GM18499 (cell line): Measurements from ENCODE around the gene GIMAP5.

ENCODE experiments used
- ATAC-seq: cut with Tn5 transposase; IDR thresholded peaks from one replicate; pipeline ENCODE4 v1.9.1; 2021; ENCODE audit warnings: moderate number of reproducible peaks; ENCODE audit not compliant: insufficient read depth, unreplicated experiment

The GIMAP5 gene

DNA sequence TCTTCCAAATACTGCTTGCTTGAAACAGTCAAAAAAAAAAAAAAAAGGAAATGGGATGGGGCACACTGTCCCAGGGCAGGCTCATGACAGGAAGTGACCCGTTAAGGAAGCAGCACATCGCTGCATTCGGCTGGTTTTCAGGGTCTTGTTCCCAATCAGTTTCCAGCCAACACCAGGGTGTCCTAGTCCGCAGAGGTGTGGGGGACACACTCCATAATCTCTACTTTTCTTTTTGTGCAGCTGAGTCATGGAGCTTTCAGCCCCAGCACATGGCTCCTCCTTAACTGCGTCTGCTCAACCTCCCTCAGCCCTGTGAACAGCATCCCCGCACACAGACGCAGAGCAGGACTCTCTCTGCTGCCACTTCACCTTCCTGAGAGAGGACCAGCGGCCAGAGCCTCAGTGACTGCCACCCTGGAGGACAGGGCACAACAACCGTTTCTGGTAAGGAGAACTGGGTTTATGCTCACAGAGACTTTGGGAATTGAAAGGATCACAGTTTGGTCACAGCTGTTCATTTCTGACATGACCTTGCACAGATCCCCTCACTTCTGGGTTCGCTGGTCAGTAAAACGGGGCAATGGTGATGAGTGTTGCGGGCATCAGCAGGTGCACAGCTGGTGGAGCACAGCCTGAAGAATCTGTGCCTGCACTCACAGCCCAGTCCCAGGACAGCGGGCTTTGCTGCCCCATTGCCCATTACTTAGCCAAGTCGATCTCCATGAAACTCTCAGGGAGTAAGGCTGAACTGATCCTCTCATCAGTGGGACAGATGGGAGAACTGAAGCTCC is at the start of gene GIMAP5:
Gene GIMAP5, plus strand, starts transcription at position 154 of the 791 bp plus-strand sequence. CDS start 3,467 bp downstream, outside the sequence.
- ATAC-seq, result no peak

DNA sequence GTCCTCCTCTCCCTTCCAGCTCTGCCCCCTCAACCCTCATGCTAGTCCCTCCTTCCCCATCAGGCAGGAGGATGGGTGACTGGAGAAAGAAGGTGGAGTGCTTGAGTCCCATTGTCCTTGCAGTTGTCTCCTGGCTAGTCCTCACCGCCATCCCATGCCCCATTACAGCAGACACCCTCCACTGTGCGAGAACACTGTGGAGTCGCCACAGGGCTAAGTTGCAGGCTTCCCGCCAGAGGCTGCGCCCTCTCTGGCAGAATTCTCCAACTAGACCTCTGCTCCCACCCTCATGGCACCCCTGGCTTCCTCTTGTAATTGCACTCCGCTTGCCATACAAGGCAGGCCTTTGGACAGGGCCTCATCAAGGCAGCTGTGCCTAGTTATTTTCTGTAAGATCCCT is 48.6 kb upstream of the GIMAP5 start:
- ATAC-seq, result no peak

DNA sequence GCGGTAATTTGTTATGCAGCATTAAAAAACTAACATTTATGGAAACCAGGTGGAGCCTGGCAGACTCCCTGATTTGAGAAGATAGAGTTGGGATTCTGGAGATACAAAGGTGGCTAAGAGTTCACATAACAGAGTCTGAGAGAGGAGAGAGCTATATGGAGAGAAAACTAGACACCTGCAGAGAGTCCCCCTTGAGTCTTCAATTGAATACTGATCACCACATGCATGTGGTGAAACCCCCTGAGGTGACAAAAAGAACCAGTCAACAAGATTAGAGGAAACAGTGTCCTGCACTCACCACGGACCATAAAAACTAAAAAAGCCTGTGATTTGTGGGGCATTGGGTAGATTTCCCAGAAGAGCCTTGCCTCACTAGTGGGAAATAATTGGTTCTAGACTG is 41.6 kb upstream of the GIMAP5 start:
- no peak for ATAC-seq

DNA sequence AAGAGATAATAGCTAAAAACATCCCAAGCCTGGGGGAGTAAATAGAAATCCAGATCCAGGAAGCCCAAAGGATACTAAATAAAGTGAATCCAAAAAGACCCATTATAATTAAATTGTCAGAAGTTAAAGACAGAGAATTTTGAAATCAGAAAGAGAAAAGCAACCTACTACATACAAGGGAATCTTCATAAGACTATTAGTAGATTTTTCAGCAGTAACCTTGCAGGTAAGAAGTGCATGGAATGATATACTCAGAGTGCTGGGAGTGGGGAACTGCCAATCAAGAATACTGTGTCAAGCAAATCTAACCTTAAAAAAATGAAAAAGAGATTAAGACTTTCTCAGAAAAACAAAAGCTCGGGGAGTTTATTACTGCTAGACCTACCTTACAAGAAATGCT is 34.0 kb upstream of the GIMAP5 start:
- ATAC-seq, result no peak

DNA sequence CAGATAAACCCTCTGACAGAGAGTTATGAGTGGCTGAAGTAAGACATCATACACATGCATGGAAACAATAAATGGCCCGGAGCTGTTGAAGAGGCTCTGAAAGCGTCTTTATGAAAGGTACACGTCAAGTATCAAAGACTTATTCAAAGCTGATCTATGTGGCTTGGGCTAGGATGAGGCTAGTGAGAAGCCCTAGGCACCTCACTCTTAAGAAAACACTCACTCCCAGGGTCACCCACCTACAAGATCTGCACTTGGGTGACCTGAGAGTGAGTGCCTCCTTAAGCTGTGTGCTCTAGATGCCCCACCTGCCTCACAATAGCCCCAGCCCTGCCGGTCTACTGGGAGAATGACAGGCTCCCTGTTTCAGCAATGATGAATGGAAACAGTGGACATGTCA is 21.9 kb upstream of the GIMAP5 start:
- ATAC-seq, result no peak

DNA sequence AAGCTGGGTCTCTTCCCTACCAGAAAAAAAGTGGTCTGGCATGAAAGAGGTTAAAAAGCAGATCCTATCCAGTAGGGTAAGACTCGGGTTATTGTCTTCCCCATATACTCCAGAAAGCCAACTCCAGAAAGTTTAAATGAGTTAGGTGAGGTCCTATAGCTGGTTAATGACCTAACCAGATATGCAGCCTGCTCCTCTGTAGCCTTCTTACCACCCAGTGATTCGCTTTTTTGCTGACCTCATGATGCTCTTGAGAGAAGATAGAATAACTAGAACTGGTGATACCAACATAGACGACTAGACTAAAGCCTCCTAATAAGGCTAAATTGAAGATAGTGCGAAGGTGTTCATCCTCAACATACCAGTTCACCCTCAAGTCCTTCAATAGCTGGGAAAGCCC is 21.5 kb upstream of the GIMAP5 start:
- ATAC-seq, result no peak

DNA sequence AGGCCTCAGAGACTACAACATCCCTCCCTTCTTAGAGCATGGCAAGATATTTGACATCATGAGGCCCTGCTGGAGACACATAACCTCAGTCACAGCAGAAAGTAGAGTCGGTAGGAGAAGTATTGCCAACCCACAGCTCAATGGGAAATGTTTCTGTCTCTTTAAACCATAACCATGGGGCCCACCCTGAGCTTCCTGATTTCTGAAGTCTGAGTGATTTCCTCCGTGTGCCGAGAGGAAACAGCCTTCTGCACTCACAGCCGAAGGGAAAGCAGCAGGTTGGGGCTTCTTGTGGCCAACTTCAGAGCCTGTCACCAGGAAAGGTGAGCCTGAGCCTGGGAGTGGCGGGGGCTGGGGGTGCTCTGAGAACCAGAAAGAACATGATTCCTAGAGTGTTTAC is 20.9 kb upstream of the GIMAP5 start, which contains the start of gene GIMAP1:
Gene GIMAP1, plus strand, starts transcription at position 246 of the 400 bp plus-strand sequence. CDS start 2,435 bp downstream, outside the sequence.
- no peak for ATAC-seq

DNA sequence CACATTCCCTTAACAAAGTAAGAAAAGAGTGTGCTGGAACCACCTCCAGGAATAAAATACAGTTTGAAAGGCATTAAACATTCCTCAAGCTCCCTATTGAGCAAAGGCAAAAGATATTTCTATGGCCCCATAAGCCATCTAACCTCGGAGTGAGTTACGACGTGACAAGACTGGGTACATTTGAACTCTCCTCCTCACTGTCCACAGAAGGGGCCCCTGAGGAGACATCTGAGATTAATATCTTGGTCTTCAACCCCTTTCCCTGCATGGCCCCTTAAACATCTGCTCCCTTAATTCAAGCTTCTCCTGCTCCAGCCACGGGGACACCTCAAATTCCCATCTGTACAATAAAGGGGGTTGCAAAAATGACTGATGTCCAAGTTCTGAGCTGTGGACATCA is 20.3 kb upstream of the GIMAP5 start:
- no peak for ATAC-seq

DNA sequence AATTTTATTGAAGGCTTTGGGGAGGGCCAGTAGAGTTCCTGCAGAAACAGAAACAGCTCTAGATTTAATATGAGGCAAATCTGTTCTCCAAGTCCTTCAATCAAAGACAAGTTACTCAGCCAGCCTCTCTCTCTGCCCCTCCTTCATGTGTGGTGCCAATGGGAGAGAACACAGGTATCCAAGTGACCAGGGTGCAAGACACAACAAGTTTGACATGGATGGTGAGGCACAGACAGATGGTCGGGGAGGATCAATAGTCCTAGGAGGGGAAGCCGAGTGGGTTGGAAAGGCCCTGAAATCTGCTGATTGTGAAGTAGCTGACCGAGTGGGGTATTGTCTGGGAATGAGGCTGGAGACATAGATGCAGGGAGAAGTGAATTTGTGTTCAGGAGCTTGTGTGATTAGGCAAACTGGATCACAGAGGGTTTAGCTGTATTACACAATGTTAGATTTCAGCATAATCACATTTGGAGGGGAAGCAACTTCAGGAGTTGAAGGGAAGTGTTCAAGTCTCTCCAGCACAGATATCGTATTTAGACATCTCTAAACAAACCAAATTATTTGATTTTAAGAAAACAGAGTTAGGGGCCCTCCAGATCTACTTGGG is 19.3 kb upstream of the GIMAP5 start:
- no peak for ATAC-seq

DNA sequence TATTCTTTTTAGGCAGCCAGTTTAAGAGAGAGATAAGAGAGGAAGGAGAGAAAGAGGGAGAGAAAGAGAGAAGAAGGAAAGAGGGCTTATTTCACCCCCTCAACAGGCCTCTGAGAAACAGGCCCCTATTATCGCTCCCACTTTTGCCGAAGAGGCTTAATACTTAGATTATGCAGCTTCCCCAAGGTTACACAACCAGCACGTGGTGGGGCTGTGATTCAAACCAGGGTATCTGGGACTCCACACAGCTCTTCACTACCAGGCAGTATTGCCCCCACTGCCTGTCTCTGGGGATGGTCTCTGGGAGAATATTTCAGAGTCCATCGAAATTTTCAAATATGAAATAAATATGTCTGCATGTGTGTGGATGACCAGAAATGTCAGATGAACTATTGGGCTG is 17.8 kb upstream of the GIMAP5 start:
- no peak for ATAC-seq

DNA sequence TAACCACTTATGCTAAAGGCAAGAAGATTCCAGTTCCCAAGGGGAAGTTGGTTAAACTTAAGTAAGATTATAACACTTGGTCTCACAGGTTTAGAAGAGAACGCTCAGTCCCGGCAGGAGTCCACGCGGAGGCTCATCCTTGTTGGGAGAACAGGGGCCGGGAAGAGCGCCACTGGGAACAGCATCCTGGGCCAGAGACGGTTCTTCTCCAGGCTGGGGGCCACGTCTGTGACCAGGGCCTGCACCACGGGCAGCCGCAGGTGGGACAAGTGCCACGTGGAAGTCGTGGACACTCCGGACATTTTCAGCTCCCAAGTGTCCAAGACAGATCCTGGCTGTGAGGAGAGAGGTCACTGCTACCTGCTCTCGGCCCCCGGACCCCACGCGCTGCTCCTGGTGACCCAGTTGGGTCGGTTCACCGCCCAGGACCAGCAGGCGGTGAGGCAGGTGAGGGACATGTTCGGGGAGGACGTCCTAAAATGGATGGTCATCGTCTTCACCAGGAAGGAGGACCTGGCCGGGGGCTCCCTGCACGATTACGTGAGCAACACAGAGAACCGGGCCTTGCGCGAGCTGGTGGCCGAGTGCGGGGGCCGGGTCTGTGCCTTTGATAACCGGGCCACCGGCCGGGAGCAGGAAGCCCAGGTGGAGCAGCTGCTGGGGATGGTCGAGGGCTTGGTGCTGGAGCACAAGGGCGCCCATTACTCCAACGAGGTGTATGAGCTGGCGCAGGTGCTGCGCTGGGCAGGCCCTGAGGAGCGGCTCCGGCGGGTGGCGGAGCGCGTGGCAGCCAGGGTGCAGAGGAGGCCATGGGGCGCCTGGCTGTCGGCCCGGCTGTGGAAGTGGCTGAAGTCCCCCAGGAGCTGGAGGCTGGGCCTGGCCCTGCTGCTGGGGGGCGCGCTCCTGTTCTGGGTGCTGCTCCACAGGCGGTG is 17.0 kb upstream of the GIMAP5 start:
- ATAC-seq, result no peak

DNA sequence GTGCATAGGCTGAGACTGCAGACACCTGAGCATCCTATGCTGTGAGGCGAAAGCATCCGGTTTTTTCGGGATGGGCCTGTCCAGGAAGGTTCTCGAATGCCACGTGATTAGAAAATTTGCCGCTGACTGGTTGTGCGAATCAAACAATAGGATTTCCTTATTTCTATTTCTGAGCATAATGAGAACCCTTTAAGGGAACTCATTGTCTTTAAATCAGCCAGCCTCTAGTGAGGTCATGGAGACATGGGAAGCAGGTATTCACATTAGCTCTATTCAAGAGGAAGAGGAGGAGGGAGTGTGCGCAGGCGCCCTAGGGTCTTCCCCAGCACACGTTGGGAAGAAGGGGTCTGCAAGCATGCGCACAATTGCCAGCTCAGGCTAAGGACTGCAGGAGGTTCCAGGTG is 15.2 kb upstream of the GIMAP5 start:
- no peak for ATAC-seq

DNA sequence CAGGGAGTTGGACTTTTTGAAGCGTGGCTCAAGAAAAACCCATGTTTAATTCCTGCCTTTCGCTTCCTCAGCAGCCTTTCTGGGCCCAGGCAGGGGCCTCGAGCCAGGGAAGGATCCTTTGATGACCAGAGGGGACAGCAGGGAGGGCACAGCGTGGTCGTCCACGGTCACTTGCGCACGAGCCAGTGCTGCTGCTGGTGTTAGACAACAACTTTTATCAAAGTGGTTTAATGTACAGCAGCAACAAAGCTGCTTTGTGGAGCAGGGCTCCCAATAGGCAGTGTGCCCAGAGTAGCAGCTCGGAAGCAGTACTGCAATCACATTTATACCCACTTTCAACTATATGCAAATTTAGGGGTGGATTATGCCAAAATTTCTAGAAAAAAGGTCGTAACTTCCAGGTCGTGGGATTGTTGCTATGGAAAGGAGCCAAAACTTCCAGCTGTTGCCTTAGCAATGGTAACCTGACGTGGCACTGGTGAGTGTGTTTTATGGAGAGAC is 14.7 kb upstream of the GIMAP5 start:
- no peak for ATAC-seq

DNA sequence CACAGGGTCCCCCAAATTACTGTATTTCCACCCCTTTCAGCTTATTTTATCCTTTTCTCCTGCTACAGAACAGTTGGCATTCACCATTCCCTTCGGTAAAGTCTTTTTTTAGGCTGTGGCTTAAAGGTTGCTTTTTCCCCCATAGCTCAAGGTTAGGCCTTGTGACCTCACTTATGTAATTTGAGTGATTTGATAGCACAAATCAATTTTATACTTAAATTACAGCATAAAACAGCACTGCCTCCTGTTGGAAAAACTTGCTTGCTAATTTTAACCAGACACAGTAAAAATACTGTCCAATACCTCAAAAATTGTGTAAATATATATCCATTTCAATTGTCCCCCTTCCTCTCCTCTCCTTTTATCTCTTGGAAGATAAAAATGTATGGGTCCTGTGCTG is 13.8 kb upstream of the GIMAP5 start:
- ATAC-seq, result no peak

DNA sequence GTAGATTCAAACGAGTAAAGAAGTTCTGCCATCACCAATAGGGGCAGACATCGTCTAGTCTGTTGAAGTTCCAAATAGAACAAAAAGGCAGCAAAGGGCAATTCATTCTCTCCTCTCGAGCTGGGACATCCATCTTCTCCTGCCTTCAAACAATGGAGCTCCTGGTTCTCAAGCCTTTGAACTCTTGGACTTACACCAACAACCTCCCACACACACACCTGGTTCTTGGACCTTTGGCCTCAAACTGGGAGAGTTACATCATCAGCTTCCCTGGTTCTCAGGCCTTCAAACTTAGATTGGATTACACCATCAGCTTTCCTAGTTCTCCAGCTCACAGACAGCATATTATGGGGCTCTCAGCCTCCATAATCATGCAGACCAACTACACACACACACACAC is 9.8 kb upstream of the GIMAP5 start:
- no peak for ATAC-seq

DNA sequence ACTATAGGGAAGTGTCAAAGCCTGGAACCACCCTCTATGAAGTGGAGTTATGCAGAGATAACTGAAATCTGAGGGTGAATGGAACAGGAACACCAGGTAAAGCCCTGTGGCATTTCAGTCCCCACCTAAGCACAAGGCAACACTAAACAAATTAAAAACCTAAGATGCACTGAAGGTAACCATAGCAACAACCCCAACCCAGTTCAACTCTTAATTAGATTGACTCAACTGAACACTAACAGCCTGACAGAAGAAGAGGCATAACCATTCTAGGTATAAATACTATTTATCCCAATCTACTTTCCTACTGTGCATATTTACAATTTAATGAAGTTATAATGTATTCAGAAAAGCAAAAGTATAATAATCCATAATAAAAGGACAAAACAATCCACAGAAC is 9.2 kb upstream of the GIMAP5 start:
- no peak for ATAC-seq

DNA sequence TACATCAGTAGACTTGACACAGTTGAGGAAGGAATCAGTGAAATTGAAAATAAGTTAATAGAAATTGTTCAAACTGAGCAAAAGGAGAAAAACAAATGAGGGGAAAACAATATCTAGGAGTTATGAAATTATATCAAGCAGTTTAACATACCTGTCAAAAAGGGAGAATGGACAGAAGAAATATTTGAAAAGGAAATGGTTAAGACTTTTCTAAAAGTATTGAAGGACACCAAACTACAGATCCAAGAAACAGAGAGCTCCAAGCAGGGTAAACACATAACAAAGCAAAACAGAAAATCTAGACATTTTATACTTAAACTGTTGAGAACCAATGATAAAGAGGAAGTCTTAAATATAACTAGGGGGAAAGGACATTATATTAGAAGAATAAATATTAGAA is 8.6 kb upstream of the GIMAP5 start:
- no peak for ATAC-seq

DNA sequence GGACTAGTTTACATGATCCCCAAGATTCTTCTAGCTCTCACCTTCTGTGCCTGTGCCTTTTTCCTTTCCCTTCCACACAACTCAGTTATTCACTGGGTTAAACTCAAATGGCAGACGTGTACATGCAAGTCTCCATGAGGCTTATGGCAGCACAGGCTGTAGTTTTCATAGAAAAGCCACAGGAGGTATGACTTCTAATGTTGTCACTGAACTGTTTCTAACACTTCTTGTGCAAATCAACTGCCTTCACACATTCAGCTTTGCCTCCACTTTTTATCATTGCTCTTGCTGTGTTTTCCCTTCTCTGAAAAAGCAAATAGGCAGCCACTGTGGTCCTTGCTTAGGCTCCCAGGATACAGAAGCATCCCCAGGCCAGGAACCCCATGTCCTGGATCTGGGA is 5.3 kb upstream of the GIMAP5 start:
- ATAC-seq, result no peak

DNA sequence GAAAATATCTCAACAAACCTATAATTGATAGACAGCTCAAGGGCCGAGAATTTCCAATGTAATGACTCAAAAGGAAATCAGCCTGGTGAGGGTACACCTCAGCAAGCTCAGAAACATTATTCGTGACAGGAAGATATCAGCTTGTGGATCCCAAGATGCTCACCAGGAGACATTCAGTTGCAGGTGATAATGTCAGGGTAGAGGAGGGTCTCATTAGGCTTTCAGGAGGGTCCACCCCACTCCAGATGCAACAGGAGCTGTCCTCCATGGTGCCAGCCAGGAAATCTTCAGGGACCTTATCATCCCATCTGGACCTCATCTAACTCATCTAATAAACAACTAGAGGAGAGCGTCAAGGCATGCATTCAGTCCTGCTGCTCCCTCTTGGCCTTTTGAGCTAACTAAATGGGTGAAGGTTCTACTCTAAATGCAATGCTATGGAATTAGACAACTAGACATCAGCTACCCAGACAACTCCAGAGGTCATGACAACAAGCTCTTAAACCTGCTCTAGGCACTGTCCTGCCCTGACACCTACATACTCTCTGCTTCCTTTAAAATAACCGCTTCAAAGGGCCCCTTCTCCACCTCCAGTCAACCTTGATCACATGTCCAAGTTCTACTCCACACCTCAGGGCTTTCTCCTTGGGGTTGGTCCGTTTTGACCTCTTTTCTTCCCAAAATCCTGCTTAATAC is 4.3 kb upstream of the GIMAP5 start:
- ATAC-seq, result no peak

DNA sequence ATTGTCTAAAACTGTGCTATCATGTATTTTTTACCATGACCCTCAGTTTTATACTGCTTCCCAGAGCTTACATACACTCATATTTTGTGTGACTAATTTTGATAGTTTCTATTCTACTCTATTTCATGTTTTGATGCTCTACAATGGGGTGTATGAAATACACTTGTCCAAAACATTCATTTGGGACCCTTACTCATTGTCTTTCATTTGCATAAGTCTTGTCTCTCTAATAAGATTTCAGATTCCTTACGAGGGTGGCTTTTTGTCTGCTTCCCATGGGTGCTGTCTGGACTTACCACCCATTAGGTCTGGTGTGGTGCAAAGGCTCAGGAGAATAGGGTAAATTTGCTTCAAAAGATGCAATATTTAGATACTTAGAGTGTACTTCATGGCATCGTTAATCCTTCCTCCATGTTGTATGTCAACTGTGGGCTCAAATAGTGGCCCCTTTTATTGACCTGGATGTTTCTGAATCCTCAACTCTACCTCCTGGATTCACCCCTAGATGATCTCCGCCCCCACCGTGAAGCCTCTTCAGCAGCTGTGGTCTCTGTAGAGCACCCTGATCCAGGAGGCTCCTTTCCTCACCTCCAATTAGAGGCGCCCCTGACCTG is 3.6 kb upstream of the GIMAP5 start:
- ATAC-seq, result no peak
